Neural crest cell (in vitro differentiated cells): Measurements from ENCODE around the gene CLTB. TPM values are rescaled to one million over a fixed set of nuclear protein-coding genes. Genes with fewer than 3 reads are reported as not detected.

Experiments
- DNase-seq: peaks from one replicate; pipeline ENCODE4 v3.0.0; 2021; ENCODE audit warnings: low read depth, mixed read lengths, low spot score
- H3K27ac Mint-ChIP-seq: one replicate; pipeline ENCODE4 v1.8.0; 2021; ENCODE audit warnings: mild to moderate bottlenecking, mixed read lengths; ENCODE audit not compliant: unreplicated experiment
- H3K27me3 Mint-ChIP-seq: 2 replicates; pipeline ENCODE4 v1.8.0; 2021; ENCODE audit warnings: low read depth, mild to moderate bottlenecking, mixed read lengths
- H3K36me3 Mint-ChIP-seq: 2 replicates; pipeline ENCODE4 v1.8.0; 2021; ENCODE audit warnings: low read depth, mild to moderate bottlenecking, mixed read lengths
- H3K4me1 Mint-ChIP-seq: 2 replicates; pipeline ENCODE4 v1.8.0; 2021; ENCODE audit warnings: mixed read lengths
- H3K4me3 Mint-ChIP-seq: one replicate; pipeline ENCODE4 v1.8.0; 2021; ENCODE audit warnings: mild to moderate bottlenecking, mixed read lengths
- H3K9me3 Mint-ChIP-seq: 2 replicates; pipeline ENCODE4 v1.8.0; 2021; ENCODE audit warnings: mixed read lengths
- CTCF ChIP-seq: fragments of 200-600 bp; sonication (generic); conservative IDR thresholded peaks from 2 replicates; pipeline ENCODE4 v1.5.0; 2021; ENCODE audit warnings: antibody characterized with exemption, mild to moderate bottlenecking
- total RNA-seq: library from RNA; stranded (reverse); gene quantifications from 2 replicates; pipeline ENCODE4 v1.2.1, GENCODE V29; 2021

The CLTB gene
- total RNA-seq, 1 donor from 2014 or later: 31.6 TPM

DNA sequence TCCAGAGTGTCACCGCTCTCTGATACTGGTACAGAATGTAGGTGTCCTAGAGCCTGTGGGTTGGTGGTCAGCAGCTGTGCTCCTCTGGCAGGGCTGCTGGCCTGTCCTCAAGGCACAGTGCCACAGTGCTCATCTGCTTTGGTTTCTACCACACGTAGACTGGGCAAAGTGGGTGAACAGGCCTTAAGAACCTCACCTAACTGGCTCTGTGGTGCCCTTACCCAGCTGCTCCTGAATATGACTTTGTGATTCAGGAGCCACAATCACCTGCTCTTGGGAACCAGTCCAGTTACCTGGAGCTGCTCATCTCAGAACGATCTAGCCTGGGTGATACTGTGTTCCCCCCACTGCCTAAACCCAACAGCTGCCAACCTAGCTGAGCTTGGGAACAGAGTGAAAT lies 34.4 kb downstream of the CLTB start:
- no peak for DNase-seq
- TF ChIP-seq CTCF: no peak
- H3K36me3 Mint-ChIP-seq: peaks cover 8% of the 10 kb centered on the region
- H3K27ac Mint-ChIP-seq: no peak overlapping the region
- no peaks in the 10 kb centered on the region for H3K9me3 Mint-ChIP-seq
- H3K27me3 Mint-ChIP-seq: no peaks in the 10 kb centered on the region
- no peak overlapping the region for H3K4me3 Mint-ChIP-seq
- H3K4me1 Mint-ChIP-seq: peaks cover 13% of the 10 kb centered on the region

- Mint-ChIP-seq H3K9me3 (no peaks in the 10 kb centered on the region), H3K4me1 (peaks cover 7% of the 10 kb centered on the region), H3K36me3 (peaks cover 8% of the 10 kb centered on the region)
These were observed 34.9 kb downstream of the CLTB start for GRCh38 chr5:176381423-176381822.

GRCh38 chr5:176379881-176380280 lies 36.5 kb downstream of the CLTB start:
- no peaks in the 10 kb centered on the region for H3K4me1 Mint-ChIP-seq
- no peaks in the 10 kb centered on the region for H3K27me3 Mint-ChIP-seq
- H3K4me3 Mint-ChIP-seq: no peak overlapping the region
- no peaks in the 10 kb centered on the region for H3K9me3 Mint-ChIP-seq
- no peak for DNase-seq
- no peak for TF ChIP-seq CTCF
- H3K36me3 Mint-ChIP-seq: peaks cover 5% of the 10 kb centered on the region
- H3K27ac Mint-ChIP-seq: no peak overlapping the region

More at GRCh38 chr5:176381423-176381822, 34.9 kb downstream of the CLTB start:
- no peaks in the 10 kb centered on the region for H3K27me3 Mint-ChIP-seq
- H3K27ac Mint-ChIP-seq: no peak overlapping the region
- no peak overlapping the region for H3K4me3 Mint-ChIP-seq
- no peak for DNase-seq
- no peak for TF ChIP-seq CTCF

DNA sequence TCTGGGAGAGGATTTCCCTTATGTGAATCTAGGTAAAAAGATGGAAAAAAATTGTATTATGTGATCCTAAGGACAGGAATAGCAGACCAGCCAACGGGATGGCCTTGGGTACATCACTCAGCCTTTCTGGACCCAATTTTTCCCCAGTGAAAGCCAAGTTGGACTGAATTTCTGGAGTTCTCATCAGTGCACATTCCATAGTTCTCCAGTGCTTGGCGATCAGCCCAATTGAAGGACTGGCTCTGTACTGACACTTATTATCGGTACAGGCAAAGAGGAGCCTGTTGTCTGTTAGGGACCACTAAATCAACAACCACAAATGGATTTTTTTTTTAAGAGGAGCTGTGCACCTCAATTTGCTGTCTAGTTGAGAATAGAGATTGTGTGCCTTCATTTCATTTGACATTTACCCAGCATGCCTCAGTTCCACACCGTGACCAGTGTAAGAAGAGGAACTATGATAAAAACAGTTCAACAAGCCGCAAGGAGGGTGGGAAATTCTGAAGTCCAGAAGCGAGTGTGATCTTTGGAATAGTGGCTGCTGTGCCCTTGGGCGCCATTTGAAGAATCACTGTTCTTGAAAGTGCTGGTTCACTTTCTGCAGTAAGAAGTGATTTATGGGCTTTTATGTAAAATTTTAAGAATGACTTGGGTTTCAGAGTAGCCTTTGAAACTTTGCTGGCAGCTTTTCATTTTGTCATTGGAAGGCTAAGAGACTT lies 43.1 kb downstream of the CLTB start:
- Mint-ChIP-seq H3K9me3 (no peaks in the 10 kb centered on the region), H3K4me1 (no peaks in the 10 kb centered on the region), H3K36me3 (peaks cover 5% of the 10 kb centered on the region), H3K27ac (no peak overlapping the region), H3K4me3 (no peak overlapping the region), H3K27me3 (no peaks in the 10 kb centered on the region)
- TF ChIP-seq CTCF: no peak
- DNase-seq: no peak

- Mint-ChIP-seq H3K36me3 (peaks cover 15% of the 10 kb centered on the region), H3K4me1 (peaks cover 6% of the 10 kb centered on the region), H3K27ac (no peak overlapping the region), H3K27me3 (no peaks in the 10 kb centered on the region), H3K4me3 (no peak overlapping the region), H3K9me3 (no peaks in the 10 kb centered on the region)
- no peak for DNase-seq
- no peak for TF ChIP-seq CTCF
These were observed 44.5 kb downstream of the CLTB start for GRCh38 chr5:176371621-176372539.
